ENCODE data around the gene MRFAP1L1.
"Not testable (repeated sequence)": the region's sequence is repeated elsewhere in the genome, so short reads cannot be mapped to it uniquely, and the experiment has no call there.

MRFAP1L1 gene

DNA sequence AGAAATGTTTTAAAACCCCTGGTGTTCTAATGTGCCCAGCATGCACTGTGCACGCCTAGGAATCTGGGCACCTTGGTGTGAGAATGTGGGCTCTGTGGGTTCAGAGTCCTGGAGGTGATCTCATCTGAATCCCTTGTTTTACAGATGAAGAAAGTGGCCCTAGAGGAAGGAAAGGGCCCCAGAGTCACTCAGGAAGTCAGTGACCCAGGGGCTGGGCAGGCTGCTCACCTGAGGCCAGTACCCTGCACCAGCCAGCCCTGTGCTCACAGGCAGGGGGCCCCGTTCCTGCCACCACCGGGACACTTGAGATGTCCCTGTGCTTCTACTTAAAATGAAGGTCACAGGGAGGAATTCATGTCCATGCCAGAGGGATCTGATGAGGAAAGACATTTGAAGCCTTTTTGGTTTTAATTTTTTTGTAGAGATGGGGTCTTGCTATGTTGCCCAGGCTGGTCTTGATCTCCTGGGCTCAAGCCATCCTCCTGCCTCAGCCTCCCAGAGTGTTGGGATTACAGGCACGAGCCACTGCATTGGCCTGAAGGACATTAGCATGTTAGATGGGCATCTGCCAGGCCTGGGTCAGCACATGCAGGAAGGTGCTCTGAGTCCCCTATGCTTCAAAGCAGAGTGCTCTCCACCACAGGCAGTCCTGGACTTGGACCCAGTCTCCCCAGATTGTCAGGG, 23.4 kb downstream of the MRFAP1L1 start:
- DNase-seq: no peak

DNA sequence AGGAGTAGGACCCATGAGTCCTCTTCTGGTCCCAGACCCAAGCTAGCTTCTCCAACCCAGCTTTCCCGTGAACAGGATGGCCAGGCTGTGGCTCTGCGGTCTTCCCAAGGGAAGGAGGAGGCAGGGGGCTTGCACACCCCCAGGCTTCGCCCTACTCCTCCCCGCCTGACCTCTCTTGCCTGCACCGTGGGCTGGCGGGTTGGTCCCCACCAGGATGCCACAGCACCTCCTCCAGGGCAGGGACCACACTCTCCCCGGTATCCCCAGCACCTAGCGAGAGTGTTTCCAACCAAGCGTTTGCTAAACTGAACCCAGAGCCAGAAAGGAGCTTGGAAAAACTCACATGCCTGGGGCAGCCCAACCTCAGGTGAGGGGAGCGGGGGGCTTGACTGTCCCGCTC, 25.0 kb downstream of the MRFAP1L1 start:
- no peak for DNase-seq

DNA sequence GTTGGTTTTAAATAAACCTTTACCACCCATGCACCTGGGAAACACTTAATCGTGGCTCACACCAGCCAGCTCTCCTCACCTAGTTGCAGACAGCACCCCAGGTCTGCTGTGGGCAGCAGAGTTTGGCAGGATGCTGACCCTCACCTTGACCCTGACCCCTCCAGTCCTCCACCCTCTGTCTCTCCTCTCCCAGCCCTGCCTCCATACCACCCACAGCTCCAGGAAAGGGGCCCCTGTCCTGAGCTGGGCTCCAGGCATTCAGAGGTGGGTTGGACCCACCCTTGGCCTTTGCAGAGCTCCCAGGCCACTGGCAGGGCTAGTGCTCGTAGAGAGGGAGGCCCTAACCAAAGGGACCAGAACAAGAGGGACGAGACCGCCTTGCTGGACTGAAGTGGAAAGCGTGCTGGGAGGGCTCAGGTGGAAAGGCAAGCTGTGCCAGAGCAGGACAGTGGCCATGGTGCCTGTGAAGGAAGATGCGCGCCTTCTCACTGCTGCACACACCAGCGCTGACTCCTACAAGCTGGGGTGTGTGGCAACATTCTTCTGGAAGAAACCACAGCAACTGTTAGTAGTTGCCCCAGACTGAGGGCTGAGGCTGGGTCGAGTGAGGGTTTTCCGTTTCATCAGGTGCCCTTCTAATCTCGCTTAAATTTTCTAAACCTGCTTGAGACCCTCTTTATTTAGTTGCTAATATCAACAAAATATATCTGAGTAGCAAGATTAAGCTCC, 26.6 kb downstream of the MRFAP1L1 start:
- no peak for DNase-seq

DNA sequence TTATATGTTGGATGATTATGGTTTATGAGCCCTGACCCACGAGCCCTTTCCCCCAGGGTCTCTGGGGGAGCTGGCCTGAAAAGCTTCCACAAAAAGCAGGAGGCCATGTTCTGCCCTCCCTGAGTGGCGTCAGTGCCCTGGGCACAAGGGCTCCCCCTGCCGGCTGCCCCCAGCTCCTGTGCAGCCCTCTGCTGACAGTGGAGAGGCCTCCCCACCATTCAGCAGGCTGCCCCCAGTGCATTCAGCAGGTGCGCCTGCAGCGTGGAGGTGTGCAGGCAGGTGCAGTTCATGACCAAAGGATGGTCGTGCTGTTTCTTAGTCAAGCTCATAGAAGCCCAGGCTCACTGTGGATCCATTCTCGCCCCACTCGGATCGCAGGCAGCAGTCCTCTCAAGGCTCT, 28.5 kb downstream of the MRFAP1L1 start:
- no peak for DNase-seq

DNA sequence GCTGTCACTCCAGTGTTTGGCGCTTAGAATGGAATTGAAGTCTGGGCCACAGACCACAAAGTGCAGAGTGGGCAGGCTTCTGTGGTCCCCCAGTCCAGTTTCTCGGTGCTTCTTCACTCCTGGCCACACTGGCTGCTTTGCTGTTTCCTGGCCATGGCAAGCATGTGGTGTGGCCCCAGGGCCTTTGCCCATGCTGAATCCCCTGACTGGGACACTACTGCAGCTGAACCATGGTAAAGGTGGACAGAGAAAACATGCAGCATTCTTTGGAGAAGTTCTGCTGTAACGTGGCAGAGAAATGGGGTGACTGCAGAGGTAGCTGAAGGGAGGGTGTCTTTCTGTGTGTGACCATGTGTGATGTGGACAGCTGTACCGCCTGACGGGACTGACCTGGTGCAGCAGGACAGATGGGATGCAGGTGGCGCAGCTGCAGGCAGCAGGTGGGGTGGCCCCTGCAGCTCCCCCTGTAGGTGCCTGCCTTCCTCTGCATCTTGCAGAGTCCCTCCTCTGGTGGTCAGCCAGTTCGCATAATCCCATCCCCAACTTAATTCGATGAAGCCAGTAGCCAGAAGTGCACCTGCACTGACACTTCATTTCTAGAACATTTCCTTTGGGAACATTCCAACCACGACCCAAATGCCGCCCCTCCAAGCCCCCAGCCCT, 29.2 kb downstream of the MRFAP1L1 start:
- DNase-seq: no peak

DNA sequence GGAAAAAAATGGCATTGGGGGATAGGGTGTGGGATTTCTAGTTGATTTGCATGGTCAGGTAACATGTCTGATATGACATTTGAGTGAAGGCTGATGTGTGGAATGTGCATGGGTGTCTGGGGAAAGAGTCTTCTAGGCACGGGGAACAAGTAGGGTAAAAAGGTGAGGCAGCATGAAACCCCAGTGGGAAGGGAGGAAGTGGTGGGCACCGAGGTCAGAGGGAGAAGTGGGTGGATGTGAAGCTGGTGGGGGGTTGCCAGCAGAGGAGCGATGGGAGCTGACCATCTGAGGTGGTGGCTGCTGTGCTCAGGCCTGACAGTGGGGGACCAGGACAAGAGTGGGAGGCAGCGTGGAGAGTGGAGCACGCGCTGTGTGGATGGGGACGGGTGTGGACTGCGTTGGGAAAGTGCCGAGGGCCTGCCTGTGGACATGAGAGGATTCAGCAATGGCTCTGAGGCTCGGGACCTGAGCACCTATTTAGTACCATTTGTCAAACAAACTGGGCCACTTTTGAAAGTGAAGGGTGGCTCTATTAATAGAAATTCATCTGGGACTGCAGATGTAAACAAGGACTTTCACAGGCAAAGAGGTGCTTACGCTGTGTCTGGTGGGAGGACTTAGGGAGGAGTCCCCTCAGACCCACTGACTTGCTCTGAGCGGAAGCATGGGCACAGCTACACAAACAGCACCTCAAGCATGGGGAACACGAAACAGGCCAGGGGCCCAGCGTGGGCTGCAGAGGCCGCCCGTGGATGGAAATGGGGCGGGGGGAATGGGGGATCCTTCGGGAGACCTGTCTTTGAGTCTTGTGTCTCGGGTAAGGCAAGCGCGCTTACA, 32.7 kb downstream of the MRFAP1L1 start:
- no peak for DNase-seq

DNA sequence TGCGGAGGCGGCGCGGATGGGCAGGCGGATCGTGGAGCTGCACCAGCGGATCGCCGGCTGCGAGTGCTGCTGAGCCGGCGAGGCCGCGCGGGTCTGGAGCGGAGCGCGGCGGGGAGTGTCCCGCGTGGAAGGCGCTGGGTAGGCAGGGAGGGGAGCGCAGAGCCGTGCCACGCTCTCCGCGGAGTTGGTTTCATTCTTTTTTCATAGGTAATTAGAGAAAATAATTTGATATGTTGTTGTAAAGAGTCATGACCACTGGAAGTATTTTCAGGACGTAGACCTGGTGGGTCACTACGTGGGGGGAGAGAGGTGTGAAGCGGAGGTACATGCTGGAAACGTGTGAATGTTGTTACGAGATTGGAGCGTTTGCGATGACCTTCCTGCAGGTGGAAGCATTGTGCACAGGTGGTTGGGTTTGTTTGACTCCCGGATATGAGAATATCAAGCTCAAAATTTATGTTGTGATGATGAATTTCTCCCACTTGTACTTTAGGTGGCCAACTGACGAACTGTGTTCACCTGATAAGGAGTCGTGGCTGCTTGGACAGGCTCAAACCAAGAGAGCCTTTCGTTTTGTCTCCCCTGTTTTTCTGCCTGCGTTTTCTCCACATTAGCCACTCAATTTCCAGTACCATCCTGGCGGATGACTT, 35.0 kb downstream of the MRFAP1L1 start:
- DNase-seq: no peak

DNA sequence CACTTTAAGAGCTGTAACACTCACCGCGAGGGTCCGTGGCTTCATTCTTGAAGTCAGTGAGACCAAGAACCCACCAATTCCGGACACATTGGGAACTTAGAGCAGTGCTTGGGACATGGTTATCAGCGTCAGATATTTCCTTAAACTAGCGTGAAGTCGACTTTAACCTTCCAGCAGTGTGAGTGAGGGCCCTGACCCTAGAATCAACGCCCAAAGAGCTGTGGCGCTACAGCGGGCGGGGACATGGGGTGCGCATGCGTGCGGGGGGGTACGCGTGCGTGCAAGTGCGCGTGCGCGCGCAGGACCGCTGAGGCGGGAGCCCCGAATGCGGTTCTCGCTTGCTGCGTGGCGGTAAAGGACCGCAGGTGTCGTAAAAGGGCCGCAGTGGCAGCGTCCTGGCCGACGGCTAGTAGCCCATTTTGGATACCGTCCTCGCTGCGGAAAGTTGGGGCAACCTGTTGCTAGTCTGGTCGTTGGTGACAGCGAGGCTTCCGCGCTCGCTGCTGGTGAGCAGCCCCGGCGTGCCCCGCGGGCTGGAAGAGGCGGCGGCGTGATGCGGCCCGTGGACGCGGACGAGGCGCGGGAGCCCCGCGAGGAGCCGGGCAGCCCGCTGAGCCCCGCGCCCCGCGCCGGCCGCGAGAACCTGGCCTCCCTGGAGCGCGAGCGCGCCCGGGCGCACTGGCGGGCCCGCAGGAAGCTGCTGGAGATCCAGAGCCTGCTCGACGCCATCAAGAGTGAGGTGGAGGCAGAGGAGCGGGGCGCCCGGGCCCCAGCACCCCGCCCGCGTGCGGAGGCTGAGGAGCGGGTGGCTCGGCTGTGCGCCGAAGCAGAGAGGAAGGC, 35.8 kb downstream of the MRFAP1L1 start:
- peak; percentile 93 for DNase-seq

DNA sequence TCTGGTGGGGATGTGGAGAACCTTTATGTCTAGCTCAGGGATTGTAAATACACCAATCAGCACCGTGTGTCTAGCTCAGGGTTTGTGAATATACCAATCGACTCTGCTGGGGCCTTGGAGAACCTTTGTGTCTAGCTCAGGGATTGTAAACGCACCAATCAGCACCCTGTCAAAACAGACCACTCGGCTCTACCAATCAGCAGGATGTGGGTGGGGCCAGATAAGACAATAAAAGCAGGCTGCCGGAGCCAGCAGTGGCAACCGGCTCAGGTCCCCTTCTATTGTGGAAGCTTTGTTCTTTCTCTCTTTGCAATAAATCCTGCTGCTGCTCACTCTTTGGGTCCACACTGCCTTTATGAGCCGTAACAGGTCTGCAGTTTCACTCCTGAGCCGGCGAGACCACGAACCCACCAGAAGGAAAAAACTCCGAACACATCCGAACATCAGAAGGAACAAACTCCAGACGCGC, 36.4 kb downstream of the MRFAP1L1 start:
- DNase-seq: not testable (repeated sequence)

DNA sequence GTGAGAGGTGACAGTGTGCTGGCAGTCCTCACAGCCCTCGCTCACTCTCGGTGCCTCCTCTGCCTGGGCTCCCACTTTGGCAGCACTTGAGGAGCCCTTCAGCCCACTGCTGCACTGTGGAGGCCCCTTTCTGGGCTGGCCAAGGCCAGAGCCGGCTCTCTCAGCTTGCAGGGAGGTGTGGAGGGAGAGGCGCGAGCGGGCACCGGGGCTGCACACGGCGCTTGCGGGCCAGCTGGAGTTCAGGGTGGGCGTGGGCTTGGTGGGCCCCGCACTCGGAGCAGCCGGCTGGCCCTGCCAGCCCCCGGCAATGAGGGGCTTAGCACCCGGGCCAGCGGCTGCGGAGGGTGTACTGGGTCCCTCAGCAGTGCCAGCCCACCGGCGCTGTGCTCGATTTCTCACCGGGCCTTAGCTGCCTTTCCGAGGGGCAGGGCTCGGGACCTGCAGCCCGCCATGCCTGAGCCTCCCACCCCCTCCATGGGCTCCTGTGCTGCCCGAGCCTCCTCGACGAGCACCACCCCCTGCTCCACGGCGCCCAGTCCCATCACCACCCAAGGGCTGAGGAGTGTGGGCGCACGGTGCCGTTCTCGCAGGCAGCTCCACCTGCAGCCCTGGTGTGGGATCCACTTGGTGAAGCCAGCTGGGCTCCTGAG, 37.0 kb downstream of the MRFAP1L1 start:
- DNase-seq: not testable (repeated sequence)

DNA sequence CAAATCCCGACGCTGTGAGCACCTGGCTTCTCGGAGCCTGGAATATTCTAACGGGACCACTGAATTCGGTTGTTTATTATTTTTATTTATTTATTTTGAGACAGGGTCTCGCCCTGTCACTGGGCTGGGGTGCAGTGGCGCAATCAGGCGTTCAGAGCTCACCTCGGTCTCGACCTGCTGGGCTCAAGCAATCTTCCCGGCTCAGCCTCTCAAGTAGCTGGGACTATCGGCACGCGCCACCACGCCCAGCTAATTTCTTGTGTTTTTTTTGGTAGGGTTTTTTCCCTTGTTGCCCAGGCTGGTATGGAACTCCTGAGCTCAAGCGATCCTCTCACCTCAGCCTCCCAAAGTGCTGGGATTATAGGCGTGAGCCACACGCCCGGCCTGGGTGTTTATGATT, 37.5 kb downstream of the MRFAP1L1 start:
- no peak for DNase-seq

DNA sequence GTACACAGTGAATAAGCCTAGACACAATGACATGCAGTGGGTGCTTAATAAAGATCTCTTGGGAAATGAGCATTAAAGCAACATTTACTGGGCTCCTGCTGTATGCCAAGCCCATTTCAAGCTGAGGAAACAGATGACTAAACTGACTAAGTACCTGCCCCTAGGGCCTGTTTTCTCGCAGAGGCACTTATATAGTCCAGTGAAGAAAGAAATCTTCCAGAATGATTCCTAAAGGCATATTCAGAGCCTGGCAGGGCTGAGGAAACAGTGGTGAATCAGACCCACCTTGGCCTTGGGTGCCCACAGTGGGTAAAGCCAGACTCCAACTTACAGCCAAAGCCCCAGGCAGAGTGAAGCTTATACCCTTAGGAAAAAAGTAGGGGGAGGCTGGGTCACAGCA, 38.0 kb downstream of the MRFAP1L1 start:
- no peak for DNase-seq

DNA sequence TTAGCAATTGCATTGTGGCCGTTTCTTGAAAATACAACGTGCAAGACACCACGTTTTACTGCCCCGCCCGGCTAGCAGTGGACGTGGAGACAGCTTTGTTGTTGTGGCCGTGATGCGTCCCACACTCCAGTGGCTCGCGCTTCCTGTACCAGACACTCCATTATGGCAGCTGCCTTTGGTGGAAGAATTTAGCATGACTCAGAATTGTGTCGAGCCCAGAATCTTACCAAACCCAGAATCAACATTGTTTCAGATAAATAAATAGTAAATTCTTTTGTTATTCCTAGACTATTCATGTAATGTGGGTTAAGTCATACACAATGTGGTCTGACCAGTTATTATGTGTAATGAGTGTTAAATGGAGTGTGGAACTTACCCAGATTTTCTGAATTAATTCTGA, 41.3 kb downstream of the MRFAP1L1 start:
- peak; percentile 88 for DNase-seq

DNA sequence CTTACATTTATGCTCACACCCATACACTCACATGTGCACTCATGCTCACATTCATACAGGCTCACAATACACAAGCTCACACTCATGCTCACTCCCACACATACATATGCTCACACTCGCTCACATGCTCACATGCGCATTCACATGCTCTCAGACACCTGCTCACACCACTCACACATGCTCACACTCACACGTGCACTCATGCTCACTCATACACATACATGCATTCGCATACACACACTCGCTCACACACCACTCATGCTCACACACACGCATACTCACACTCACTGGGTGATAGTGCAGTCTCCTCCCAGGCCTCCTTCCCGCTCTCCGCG, 44.4 kb downstream of the MRFAP1L1 start:
- no peak for DNase-seq

DNA sequence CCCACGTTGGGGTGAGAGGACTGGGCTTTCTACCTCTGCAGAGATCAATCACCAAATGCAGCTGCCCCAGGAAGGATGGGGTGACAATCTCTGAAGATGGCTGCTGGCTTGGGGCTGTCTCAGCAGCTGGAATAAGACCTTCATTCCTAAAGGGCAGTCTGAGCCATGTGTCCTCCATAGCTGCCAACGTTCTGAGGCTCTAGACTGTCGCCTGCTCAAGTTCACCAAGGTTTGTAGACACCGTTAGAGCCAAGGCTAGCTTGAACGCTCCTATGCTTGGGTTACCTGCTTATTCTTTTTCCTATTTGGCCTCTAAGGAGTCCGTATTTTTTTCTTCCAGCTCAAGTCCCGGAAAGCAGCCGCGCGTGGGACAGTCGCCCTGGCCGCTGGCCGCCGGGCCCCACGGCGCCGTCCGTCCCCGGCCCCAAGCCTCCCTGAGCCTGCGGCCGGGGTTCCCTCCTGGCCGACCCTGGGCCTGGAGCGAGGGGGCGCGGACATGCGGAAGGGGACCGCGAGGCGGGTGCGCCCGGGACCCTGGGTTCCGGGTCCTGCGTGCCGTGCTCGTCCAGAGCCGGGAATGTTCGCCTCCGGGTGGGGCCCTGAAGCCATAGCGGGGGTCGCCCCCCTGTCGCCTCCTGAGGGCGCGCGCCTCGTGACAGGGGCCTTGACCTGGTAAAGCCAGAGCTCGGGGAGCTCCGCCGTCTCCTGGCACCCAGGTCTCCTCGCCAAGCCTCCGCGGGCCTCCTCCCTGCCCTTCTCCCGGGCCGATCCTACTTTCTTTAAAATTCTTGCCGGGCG, 45.9 kb downstream of the MRFAP1L1 start:
- DNase-seq: no peak

DNA sequence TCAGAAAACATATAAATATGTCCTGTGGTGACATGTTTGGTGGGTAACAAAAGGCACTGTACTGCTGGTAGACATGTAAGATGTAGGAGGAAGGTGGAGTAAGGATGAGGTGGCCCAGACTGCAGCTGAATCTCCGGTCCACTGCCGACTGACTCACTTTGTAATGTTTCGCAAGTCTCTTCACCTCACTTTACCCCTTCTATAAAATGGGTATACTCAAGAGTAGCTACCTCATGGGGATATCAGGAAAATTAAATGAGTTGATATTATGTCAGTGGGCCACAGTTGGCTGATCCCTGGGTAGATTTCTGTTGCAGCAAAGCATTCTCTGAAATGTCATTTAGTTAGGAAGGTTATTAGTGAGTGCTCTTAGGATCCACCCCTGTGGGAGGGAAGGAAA, 47.1 kb downstream of the MRFAP1L1 start:
- no peak for DNase-seq

DNA sequence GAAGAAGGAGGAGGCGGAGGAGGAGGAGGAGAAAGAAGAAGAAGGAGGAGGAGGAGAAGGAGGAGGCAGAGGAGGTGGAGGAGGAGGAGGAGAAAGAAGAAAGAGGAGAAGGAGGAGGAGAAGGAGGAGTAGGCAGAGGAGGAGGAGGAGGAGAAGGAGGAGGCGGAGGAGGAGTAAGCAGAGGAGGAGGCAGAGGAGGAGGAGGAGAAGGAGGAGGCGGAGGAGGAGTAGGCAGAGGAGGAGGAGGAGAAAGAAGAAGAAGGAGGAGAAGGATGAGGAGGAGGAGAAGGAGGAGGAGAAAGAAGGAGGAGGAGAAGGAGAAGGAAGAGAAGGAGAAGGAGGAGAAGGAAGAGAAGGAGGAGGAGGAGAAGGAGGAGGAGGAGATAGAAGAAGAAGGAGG, 49.2 kb downstream of the MRFAP1L1 start:
- no peak for DNase-seq

DNA sequence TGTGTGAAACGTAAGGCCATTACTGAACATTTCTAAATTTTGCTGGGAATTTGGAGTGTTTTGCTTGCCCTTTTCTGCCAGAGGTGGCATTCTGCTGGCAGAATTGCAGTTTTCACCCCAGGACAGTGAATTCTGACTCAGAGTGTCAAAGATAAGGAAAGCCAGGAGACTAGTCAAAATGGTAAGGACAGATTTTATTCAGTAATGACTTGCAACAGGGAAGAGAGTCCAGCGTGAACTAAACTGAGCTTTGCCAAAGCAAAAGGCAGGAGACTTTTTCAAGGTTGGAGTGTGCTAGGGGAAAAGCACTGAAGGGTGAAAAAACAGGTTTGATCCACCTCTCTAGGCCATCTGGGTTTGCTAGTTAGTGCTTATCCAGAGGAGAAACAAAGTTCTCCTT, 49.8 kb downstream of the MRFAP1L1 start:
- peak; percentile 25 for DNase-seq

DNA sequence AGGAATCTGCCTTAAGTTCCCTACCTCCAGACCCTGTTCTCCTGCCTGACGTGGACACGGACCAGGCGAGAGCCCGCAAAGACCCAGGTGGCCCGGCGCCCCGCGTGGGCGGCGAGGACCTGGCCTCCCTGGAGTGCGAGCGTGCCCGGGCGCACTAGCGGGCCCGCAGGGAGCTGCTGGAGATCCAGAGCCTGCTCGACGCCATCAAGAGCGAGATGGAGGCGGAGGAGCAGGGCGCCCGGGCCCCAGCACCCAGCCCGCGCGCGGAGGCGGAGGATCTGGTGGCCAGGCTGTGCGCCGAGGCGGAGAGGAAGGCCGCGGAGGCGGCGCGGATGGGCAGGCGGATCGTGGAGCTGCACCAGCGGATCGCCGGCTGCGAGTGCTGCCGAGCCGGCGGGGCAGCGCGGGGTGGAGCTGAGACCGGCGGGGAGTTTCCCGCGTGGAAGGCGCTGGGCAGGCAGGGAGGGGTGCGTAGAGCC, 51.0 kb downstream of the MRFAP1L1 start:
- DNase-seq: peak; percentile 47

DNA sequence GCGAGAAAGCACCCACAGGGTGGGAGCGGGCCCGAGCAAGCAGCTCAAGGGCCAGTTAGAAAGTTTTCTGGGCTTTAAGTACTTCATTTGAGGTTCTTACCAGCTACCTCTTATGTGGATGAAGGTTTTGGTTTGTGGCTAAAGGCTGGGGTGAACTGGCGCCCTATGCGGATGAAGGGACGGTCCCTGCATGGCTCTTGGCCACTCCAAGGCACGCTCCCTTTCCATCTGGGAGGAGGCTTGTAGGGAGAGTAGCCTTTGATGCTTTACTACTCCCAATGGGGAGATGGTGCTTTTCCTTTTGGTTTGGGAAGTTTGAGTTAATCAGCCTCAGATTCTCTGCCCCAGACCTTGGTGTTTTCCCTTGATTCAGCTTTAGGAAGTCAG, 51.5 kb downstream of the MRFAP1L1 start:
- no peak for DNase-seq
